HG03575 (cell line): Measurements from ENCODE around the gene CHRNG.
"Not testable (repeated sequence)": the region's sequence is repeated elsewhere in the genome, so short reads cannot be mapped to it uniquely, and the experiment has no call there.

Source experiments
- ATAC-seq: cut with Tn5 transposase; IDR thresholded peaks from one replicate; pipeline ENCODE4 v1.9.1; 2021; ENCODE audit not compliant: unreplicated experiment, insufficient number of reproducible peaks, low FRiP score; ENCODE audit errors: extremely low read depth

CHRNG gene

GRCh38 chr2:232568161-232568560, 28.7 kb downstream of the CHRNG start:
- ATAC-seq = no peak

GRCh38 chr2:232569541-232569940, 30.0 kb downstream of the CHRNG start:
- no peak for ATAC-seq

GRCh38 chr2:232570481-232570880, 31.0 kb downstream of the CHRNG start:
- not testable (repeated sequence) for ATAC-seq

GRCh38 chr2:232571026-232571474, 31.6 kb downstream of the CHRNG start:
- no peak for ATAC-seq

- ATAC-seq = no peak
Measured at GRCh38 chr2:232573042-232573441, 33.5 kb downstream of the CHRNG start.

GRCh38 chr2:232573771-232574435, 34.4 kb downstream of the CHRNG start:
- no peak for ATAC-seq

- ATAC-seq = no peak
Measured at GRCh38 chr2:232574674-232575403, 35.3 kb downstream of the CHRNG start.

- no peak for ATAC-seq
Measured at GRCh38 chr2:232575404-232575746, 35.9 kb downstream of the CHRNG start.

GRCh38 chr2:232576995-232577394, 37.5 kb downstream of the CHRNG start:
- ATAC-seq = no peak

- no peak for ATAC-seq
Measured at GRCh38 chr2:232577841-232578240, 38.3 kb downstream of the CHRNG start.

GRCh38 chr2:232578626-232579025, 39.1 kb downstream of the CHRNG start:
- no peak for ATAC-seq

GRCh38 chr2:232580648-232580981, 41.1 kb downstream of the CHRNG start:
- ATAC-seq = no peak

- no peak for ATAC-seq
Measured at GRCh38 chr2:232581725-232582124, 42.2 kb downstream of the CHRNG start.

GRCh38 chr2:232584238-232584637, 44.7 kb downstream of the CHRNG start:
- no peak for ATAC-seq

- ATAC-seq = no peak
Measured at GRCh38 chr2:232586943-232587505, 47.5 kb downstream of the CHRNG start.

GRCh38 chr2:232587512-232587911, 48.0 kb downstream of the CHRNG start:
- ATAC-seq = no peak

- ATAC-seq = no peak
Measured at GRCh38 chr2:232588031-232588430, 48.5 kb downstream of the CHRNG start.

GRCh38 chr2:232588680-232589585, 49.4 kb downstream of the CHRNG start:
- no peak for ATAC-seq

GRCh38 chr2:232592772-232593395, 53.4 kb downstream of the CHRNG start:
- no peak for ATAC-seq
